IPS-20b (cell line): ENCODE measurements around the gene CES3.

Experiments used
- H3K27ac ChIP-seq: one replicate; pipeline ENCODE4 v1.5.1; 2013; ENCODE audit warnings: low read length
- H3K27me3 ChIP-seq: 2 replicates; pipeline ENCODE4 v1.6.1; 2013; ENCODE audit warnings: mild to moderate bottlenecking, low read length, inconsistent platforms; ENCODE audit not compliant: insufficient read depth
- H3K36me3 ChIP-seq: 2 replicates; pipeline ENCODE4 v1.6.1; 2013; ENCODE audit warnings: low read depth, mild to moderate bottlenecking, inconsistent platforms, low read length, moderate library complexity; ENCODE audit not compliant: insufficient read depth
- H3K4me1 ChIP-seq: 2 replicates; pipeline ENCODE4 v1.6.1; 2013; ENCODE audit warnings: mild to moderate bottlenecking, control low read depth, inconsistent platforms, low read length, moderate library complexity; ENCODE audit not compliant: insufficient read depth
- H3K4me3 ChIP-seq: 2 replicates; pipeline ENCODE4 v1.5.1; 2013; ENCODE audit warnings: mild to moderate bottlenecking, low read length, inconsistent platforms
- H3K9ac ChIP-seq: 2 replicates; pipeline ENCODE4 v1.6.1; 2013; ENCODE audit warnings: low read depth, mild to moderate bottlenecking, inconsistent platforms, low read length, moderate library complexity
- H3K9me3 ChIP-seq: 2 replicates; pipeline ENCODE4 v1.6.1; 2013; ENCODE audit warnings: mild to moderate bottlenecking, low read depth, low read length, inconsistent platforms; ENCODE audit not compliant: insufficient read depth

The CES3 gene

GRCh38 chr16:66920924-66921680, 40.0 kb upstream of the CES3 start:
- Histone ChIP-seq H3K36me3 (no peaks in the 10 kb centered on the region), H3K4me1 (no peaks in the 10 kb centered on the region), H3K4me3 (no peak overlapping the region), H3K27ac (no peak overlapping the region), H3K9ac (no peak overlapping the region), H3K27me3 (peaks cover 60% of the 10 kb centered on the region), H3K9me3 (no peaks in the 10 kb centered on the region)

GRCh38 chr16:66921729-66922450, 39.2 kb upstream of the CES3 start:
- Histone ChIP-seq H3K27me3 (peaks cover 62% of the 10 kb centered on the region), H3K36me3 (no peaks in the 10 kb centered on the region), H3K4me1 (no peaks in the 10 kb centered on the region), H3K4me3 (no peak overlapping the region), H3K9me3 (no peaks in the 10 kb centered on the region), H3K9ac (no peak overlapping the region), H3K27ac (no peak overlapping the region)

- H3K9me3 ChIP-seq = no peaks in the 10 kb centered on the region
- peaks cover 72% of the 10 kb centered on the region for H3K27me3 ChIP-seq
- H3K27ac ChIP-seq = no peak overlapping the region
- no peak overlapping the region for H3K4me3 ChIP-seq
- H3K4me1 ChIP-seq = no peaks in the 10 kb centered on the region
- H3K36me3 ChIP-seq = no peaks in the 10 kb centered on the region
- H3K9ac ChIP-seq = no peak overlapping the region
These were observed 37.8 kb upstream of the CES3 start for GRCh38 chr16:66923247-66923731.

GRCh38 chr16:66923866-66924265, 37.2 kb upstream of the CES3 start:
- no peak overlapping the region for H3K27ac ChIP-seq
- no peaks in the 10 kb centered on the region for H3K4me1 ChIP-seq
- no peak overlapping the region for H3K4me3 ChIP-seq
- peaks cover 72% of the 10 kb centered on the region for H3K27me3 ChIP-seq
- no peaks in the 10 kb centered on the region for H3K36me3 ChIP-seq
- no peak overlapping the region for H3K9ac ChIP-seq
- H3K9me3 ChIP-seq = no peaks in the 10 kb centered on the region

GRCh38 chr16:66924527-66925321, 36.3 kb upstream of the CES3 start:
- H3K27ac ChIP-seq = no peak overlapping the region
- peak overlapping the region; percentile 47; the same call in 1 of the 2 replicates for H3K4me3 ChIP-seq

GRCh38 chr16:66925322-66925840, 35.7 kb upstream of the CES3 start, which contains the start of gene RRAD:
Gene RRAD, minus strand, starts transcription at chr16:66925535. Its CDS starts 356 bp downstream, at chr16:66925179.
- H3K36me3 ChIP-seq = no peaks in the 10 kb centered on the region
- H3K27ac ChIP-seq = no peak within 1 kb of the TSS
- peaks cover 60% of the 10 kb centered on the region for H3K27me3 ChIP-seq
- H3K9ac ChIP-seq = no peak within 1 kb of the TSS
- no peaks in the 10 kb centered on the region for H3K4me1 ChIP-seq
- H3K9me3 ChIP-seq = no peaks in the 10 kb centered on the region
- peak within 1 kb of the TSS; percentile 47; the same call in 1 of the 2 replicates for H3K4me3 ChIP-seq

More at GRCh38 chr16:66924527-66925321, 36.3 kb upstream of the CES3 start:
- no peaks in the 10 kb centered on the region for H3K9me3 ChIP-seq
- no peaks in the 10 kb centered on the region for H3K36me3 ChIP-seq
- H3K27me3 ChIP-seq = peaks cover 66% of the 10 kb centered on the region
- H3K4me1 ChIP-seq = no peaks in the 10 kb centered on the region
- no peak overlapping the region for H3K9ac ChIP-seq

- Histone ChIP-seq H3K9ac (no peak overlapping the region), H3K27me3 (peaks cover 53% of the 10 kb centered on the region), H3K36me3 (no peaks in the 10 kb centered on the region), H3K4me3 (no peak overlapping the region), H3K27ac (no peak overlapping the region), H3K9me3 (no peaks in the 10 kb centered on the region), H3K4me1 (no peaks in the 10 kb centered on the region)
These were observed 34.7 kb upstream of the CES3 start for GRCh38 chr16:66926171-66926947.

- H3K27ac ChIP-seq = no peak overlapping the region
- H3K27me3 ChIP-seq = peaks cover 51% of the 10 kb centered on the region
- H3K4me1 ChIP-seq = no peaks in the 10 kb centered on the region
- no peaks in the 10 kb centered on the region for H3K9me3 ChIP-seq
- H3K9ac ChIP-seq = no peak overlapping the region
- H3K4me3 ChIP-seq = no peak overlapping the region
- H3K36me3 ChIP-seq = no peaks in the 10 kb centered on the region
These were observed 34.1 kb upstream of the CES3 start for GRCh38 chr16:66926961-66927436.

- H3K9ac ChIP-seq = no peak overlapping the region
- no peaks in the 10 kb centered on the region for H3K9me3 ChIP-seq
- no peak overlapping the region for H3K27ac ChIP-seq
- H3K36me3 ChIP-seq = no peaks in the 10 kb centered on the region
- no peaks in the 10 kb centered on the region for H3K4me1 ChIP-seq
- peaks cover 49% of the 10 kb centered on the region for H3K27me3 ChIP-seq
- H3K4me3 ChIP-seq = no peak overlapping the region
These were observed 33.0 kb upstream of the CES3 start for GRCh38 chr16:66927918-66928649.

- H3K4me3 ChIP-seq = no peak overlapping the region
- no peak overlapping the region for H3K9ac ChIP-seq
- H3K36me3 ChIP-seq = no peaks in the 10 kb centered on the region
- no peak overlapping the region for H3K27ac ChIP-seq
- H3K4me1 ChIP-seq = peaks cover 4% of the 10 kb centered on the region; the same call in 1 of the 2 replicates
- peaks cover 46% of the 10 kb centered on the region for H3K27me3 ChIP-seq
- H3K9me3 ChIP-seq = no peaks in the 10 kb centered on the region
These were observed 32.2 kb upstream of the CES3 start for GRCh38 chr16:66928702-66929388.
